Measurements from ENCODE around the gene PECR. TPM values are rescaled to one million over a fixed set of nuclear protein-coding genes. Genes with fewer than 3 reads are reported as not detected.

The PECR gene
- total and polyA plus RNA-seq, 2 of the 13 experiments (the other 11 are each of a cell fraction or from before 2014, with no cell fraction given), result 151 to 153 TPM

DNA sequence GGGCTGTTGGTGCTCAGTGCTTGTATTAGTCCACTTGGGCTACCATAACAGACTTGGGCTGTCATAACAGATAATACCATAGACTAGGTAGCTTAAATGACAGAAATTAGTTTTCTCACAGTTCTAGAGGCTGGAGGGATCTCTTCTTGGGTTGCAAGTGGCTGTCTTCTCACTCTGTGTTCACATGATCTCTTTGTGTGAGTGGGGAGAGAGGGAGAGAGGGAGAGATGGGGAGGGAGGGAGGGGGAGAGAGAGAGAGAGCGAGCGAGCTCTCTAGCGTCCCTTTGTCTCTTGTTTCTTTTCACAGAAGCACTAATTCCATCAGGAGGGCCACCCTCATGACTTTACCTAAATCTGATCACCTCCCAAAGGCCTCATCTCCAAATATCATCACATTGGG, 23.1 kb upstream of the PECR start:
- CTCF ChIA-PET (ENCODE audit: low intra/inter-chr PET ratio, low total read pairs), result interaction anchor here (0.7 to 1.7 kb wide), 2 partner anchors 41 to 71 kb away, joined by 3 to 5 read pairs; no protein-coding TSS in a partner anchor
- Histone ChIP-seq H3K9me3 (ENCODE audit: low read length) (no peaks in the 10 kb centered on the region), H3K79me2 (ENCODE audit: insufficient read depth, low read length) (peaks cover 5% of the 10 kb centered on the region), H3K36me3 (replicated peaks in 1 of 2; ENCODE audit: control insufficient read depth in 1 of 2, insufficient read depth in 2 of 2, low read length in 2 of 2) (peaks cover 0 to 4% of the 10 kb centered on the region in 2 experiments; a peak in 1 of 5 replicates), H2AFZ (ENCODE audit: low read length) (peak overlapping the region; percentile 9), H3K27ac (ENCODE audit: extremely low read length, insufficient read depth, low read length) (no peak overlapping the region), H3K27me3 (ENCODE audit: control insufficient read depth in 1 of 2, insufficient read depth in 2 of 2, low read length in 2 of 2) (no peaks in the 10 kb centered on the region; a peak in 1 of 5 replicates), H3K4me2 (ENCODE audit: low read depth, low read length) (peak overlapping the region; percentile 14; the same call in 1 of the 2 replicates), H3K9ac (ENCODE audit: insufficient read depth, low read depth, low read length) (no peak overlapping the region), H3K4me1 (ENCODE audit: insufficient read depth, low read length) (peaks cover 30% of the 10 kb centered on the region), H3K4me3 (replicated peaks in 1 of 3; ENCODE audit: insufficient read depth in 1 of 3, low read depth in 2 of 3, low read length in 3 of 3) (no peak overlapping the region), H4K20me1 (ENCODE audit: insufficient read depth, low read length) (no peaks in the 10 kb centered on the region)
- intact Hi-C loops (cut with micrococcal nuclease; ENCODE audit: unreplicated experiment), result loop anchor here (1.0 to 2.0 kb wide), 2 partner anchors 20 to 40 kb away; no protein-coding TSS in a partner anchor
- POLR2A ChIA-PET, result interaction anchor here (1.5 to 1.8 kb wide), 2 partner anchors 10 to 23 kb away, joined by 6 to 7 read pairs; partner anchors contain the start of genes PECR and TMEM169
- TF ChIP-seq, protein P1, sequence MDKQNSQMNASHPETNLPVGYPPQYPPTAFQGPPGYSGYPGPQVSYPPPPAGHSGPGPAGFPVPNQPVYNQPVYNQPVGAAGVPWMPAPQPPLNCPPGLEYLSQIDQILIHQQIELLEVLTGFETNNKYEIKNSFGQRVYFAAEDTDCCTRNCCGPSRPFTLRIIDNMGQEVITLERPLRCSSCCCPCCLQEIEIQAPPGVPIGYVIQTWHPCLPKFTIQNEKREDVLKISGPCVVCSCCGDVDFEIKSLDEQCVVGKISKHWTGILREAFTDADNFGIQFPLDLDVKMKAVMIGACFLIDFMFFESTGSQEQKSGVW (CRISPR knock-in tag; IDR thresholded peaks at IDR 0.05; ENCODE audit: borderline replicate concordance), result no peak
- no peak for ATAC-seq
- in situ Hi-C loops (cut with HindIII; ENCODE audit: extremely low pct_ligation_motif_present, low pct_unique_long_range_greater_than_20kb), result no loop called here
- WGBS (ENCODE audit: low lambda C conversion rate), result 70% methylated on average over 3 of the region's 3 CpGs
- no peak for FAIRE-seq
- BruUV-seq (replicated peaks), result no TSS peak
- DNase-seq (ENCODE audit: low spot score), result no peak

DNA sequence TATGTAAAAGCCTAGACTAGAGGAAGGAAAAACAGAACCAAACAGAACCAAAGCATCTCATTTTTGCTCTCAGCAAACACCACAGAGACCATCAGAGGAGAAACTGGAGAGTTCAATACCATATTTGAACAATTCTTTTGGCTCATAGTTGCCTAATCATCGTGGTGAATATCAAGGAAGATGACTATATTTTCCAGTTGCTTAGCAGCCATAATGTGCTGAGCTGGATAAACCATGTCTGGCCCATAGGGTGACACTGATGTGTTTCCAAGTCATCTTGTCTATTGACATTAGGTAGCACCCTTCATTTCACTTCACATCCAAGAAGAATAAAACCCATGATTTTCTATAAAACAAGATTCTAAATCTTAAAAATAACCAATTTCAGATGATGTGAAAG, 21.6 kb upstream of the PECR start:
- DNase-seq (ENCODE audit: low spot score) (no peak), FAIRE-seq (no peak), ATAC-seq (no peak)
- no peaks in the 10 kb centered on the region for H3K27me3 ChIP-seq (ENCODE audit: control insufficient read depth in 1 of 2, insufficient read depth in 2 of 2, low read length in 2 of 2)
- no peak overlapping the region for H3K4me3 ChIP-seq (replicated peaks in 1 of 3; ENCODE audit: insufficient read depth in 1 of 3, low read depth in 2 of 3, low read length in 3 of 3)
- H3K36me3 ChIP-seq (replicated peaks in 1 of 2; ENCODE audit: control insufficient read depth in 1 of 2, insufficient read depth in 2 of 2, low read length in 2 of 2), result peaks cover 0 to 4% of the 10 kb centered on the region in 2 experiments; a peak in 1 of 5 replicates
- ChIA-PET POLR2A (interaction anchor here (1.8 kb wide), 1 partner anchor 22 kb away, joined by 7 read pairs; the partner anchor contains the start of genes PECR and TMEM169), CTCF (ENCODE audit: low intra/inter-chr PET ratio, low total read pairs) (no interaction called here)
- TF ChIP-seq GTF2F1 (IDR thresholded peaks at IDR 0.05; ENCODE audit: low read length) (no peak), EEA1 (CRISPR knock-in tag; IDR thresholded peaks at IDR 0.05; ENCODE audit: borderline replicate concordance) (no peak), MAFF (IDR thresholded peaks at IDR 0.05; ENCODE audit: low read depth, low read length) (0 out of 2 replicates have a peak, but pooled peaks have one; percentile 11), ZNF660 (CRISPR knock-in tag; IDR thresholded peaks at IDR 0.05; ENCODE audit: borderline replicate concordance, low read depth) (no peak), ZC3H13 (CRISPR knock-in tag; IDR thresholded peaks at IDR 0.05) (no peak)
- TF ChIP-seq, protein P1 (CRISPR knock-in tag; IDR thresholded peaks at IDR 0.05; ENCODE audit: borderline replicate concordance), result no peak
- no peaks in the 10 kb centered on the region for H3K9me3 ChIP-seq (ENCODE audit: low read length)
- no TSS peak for BruUV-seq (replicated peaks)
- H3K9ac ChIP-seq (ENCODE audit: insufficient read depth, low read depth, low read length), result no peak overlapping the region
- no peak overlapping the region for H2AFZ ChIP-seq (ENCODE audit: low read length)
- H4K20me1 ChIP-seq (ENCODE audit: insufficient read depth, low read length), result no peaks in the 10 kb centered on the region
- no peak overlapping the region for H3K4me2 ChIP-seq (ENCODE audit: low read depth, low read length)
- H3K4me1 ChIP-seq (ENCODE audit: insufficient read depth, low read length), result peaks cover 31% of the 10 kb centered on the region
- intact Hi-C loops (cut with micrococcal nuclease; ENCODE audit: unreplicated experiment), result no loop called here
- H3K79me2 ChIP-seq (ENCODE audit: insufficient read depth, low read length), result no peaks in the 10 kb centered on the region
- 35% methylated on average over 1 of the region's 1 CpG for WGBS (ENCODE audit: low lambda C conversion rate)
- H3K27ac ChIP-seq (ENCODE audit: extremely low read length, insufficient read depth, low read length), result no peak overlapping the region
- in situ Hi-C loops (cut with HindIII; ENCODE audit: extremely low pct_ligation_motif_present, low pct_unique_long_range_greater_than_20kb), result no loop called here
